GM10266 (cell line): ENCODE results near the gene BNC2.

ENCODE experiments used
- DNase-seq: peaks from one replicate; pipeline ENCODE4 v3.0.0; 2012; ENCODE audit errors: extremely low spot score
- TF ChIP-seq, protein P1 (sequence below): IDR thresholded peaks from 2 replicates; pipeline ENCODE4 v1.5.1; 2012; ENCODE audit warnings: mild to moderate bottlenecking, low read depth; ENCODE audit not compliant: control insufficient read depth, insufficient read depth; ENCODE audit errors: missing control alignments

Gene BNC2

DNA sequence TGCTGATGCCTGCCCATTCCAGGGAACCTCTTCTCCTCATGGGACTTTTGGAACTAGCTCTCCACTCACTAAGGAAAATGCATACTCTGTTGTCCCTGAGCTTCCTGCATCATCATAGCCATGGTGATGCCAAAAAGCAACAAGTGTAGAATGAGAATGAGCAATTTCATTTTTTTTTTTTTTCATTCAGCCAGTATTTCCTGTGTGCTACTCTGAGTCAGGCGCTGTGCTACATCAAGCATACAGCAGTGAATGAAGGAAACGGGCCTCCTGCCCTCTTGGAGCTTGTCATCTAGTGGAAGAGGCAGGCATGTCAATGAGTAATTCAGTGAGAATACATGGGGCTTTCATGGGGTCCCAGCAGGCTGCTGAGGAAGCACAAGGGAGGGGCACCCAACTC lies 483.1 kb downstream of the BNC2 start:
- no peak for DNase-seq
- TF ChIP-seq, protein P1, sequence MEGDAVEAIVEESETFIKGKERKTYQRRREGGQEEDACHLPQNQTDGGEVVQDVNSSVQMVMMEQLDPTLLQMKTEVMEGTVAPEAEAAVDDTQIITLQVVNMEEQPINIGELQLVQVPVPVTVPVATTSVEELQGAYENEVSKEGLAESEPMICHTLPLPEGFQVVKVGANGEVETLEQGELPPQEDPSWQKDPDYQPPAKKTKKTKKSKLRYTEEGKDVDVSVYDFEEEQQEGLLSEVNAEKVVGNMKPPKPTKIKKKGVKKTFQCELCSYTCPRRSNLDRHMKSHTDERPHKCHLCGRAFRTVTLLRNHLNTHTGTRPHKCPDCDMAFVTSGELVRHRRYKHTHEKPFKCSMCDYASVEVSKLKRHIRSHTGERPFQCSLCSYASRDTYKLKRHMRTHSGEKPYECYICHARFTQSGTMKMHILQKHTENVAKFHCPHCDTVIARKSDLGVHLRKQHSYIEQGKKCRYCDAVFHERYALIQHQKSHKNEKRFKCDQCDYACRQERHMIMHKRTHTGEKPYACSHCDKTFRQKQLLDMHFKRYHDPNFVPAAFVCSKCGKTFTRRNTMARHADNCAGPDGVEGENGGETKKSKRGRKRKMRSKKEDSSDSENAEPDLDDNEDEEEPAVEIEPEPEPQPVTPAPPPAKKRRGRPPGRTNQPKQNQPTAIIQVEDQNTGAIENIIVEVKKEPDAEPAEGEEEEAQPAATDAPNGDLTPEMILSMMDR: no peak

DNA sequence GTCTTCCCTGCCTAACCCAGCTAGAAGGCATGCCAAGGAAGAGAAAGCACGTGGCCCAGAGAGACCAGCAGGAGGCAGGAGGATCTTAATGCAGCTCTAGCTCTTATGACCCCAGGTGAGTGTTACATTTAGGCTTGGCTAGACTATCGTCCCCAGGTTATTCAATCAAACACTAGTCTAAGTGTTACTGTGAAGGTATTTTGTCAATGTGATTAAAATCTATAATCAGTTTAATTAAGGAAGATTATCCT lies 483.7 kb downstream of the BNC2 start:
- TF ChIP-seq, protein P1: no peak
- DNase-seq: no peak

DNA sequence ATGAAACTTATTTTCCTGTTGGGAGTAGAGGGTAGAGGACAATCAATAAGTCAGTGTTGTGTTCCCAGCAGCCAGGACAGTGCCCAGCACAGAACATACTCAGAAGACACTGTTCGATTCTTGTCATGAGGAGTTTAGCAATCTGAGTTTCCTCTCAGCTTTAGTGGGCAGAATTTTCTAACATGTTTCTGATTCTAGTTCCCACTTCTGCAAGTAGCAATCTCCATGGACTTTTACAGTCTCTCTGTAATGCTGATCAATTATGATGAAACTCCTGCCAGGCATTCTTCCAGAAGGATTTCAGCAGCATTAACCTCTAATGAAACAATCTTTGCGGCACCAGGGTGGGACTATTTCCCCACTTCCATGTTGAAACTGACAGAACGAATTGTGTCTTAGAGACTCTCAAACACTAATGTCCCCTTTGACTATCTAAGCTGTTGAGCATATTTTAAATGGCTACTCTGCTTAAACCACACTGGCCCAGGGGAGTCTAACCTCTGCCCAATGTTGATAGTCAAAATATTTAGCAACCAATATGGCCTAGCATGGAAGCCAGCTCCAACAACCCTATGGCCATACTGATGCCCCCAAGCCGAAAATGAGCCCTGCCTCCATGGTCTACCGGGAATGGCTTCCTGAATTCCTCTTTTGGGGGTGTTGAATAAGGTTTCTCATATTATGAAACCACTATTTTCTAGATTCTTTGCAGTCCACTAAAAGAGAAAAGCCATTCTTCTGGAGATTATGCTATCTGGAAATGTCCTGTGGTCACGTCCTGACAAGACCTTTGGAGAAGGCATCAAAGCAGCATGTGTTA lies 484.3 kb downstream of the BNC2 start:
- TF ChIP-seq, protein P1: no peak
- no peak for DNase-seq

DNA sequence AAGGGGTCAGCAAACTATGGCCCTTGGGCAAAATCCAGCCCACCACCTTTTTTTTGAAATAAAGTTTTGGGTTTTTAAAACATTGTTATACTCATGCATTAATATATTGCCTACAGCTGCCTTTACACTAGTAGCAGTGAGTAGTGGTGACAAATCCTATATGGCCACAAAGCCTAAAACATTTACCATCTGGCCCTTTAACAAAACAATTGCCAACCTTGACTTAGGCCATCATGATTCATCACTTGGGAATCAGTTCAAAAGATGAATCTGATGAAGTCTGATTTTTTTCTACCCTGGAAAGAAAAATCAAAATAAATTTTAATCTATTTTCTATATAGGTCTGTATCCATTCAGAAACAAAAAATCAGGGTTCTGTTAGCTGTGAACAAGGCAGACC lies 484.9 kb downstream of the BNC2 start:
- TF ChIP-seq, protein P1: no peak
- no peak for DNase-seq

DNA sequence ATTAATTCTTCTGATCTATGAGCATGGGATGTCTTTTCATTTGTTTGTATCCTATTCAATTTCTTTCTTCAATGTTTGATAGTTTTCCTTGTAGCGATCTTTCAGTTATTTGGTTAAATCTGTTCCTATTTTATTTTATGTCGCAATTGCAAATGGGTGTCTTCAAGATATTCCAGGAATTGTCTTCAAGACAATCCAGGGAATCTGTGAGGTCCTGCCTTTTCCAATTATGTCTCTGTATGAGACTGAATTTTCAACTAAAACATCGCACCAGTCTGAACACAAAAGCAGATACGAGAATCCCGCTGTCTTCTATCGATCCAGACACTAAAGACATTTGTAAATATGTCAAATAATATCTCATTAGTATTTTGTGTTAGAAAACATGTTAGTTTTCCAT lies 485.5 kb downstream of the BNC2 start:
- TF ChIP-seq, protein P1: no peak

DNA sequence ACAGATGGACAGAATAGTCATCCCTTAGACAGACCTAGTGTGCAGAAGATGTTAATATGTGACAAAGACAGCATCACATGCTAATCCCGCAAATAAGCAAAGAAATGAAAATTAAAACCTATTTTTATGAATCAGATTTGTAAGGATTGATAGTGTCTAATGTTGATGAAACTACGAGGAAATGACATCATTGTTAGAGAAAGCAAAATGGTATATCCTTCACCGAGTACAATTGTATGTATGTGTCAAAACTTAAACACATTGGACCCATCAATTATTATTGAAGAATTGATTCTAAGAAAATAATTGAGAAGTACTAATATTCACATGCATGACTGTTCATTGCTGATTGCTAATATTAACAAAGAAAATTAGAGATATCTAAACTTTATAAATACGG lies 493.2 kb downstream of the BNC2 start:
- TF ChIP-seq, protein P1: no peak
- DNase-seq: no peak

More for the DNA sequence above, 485.5 kb downstream of the BNC2 start:
- DNase-seq: no peak

DNA sequence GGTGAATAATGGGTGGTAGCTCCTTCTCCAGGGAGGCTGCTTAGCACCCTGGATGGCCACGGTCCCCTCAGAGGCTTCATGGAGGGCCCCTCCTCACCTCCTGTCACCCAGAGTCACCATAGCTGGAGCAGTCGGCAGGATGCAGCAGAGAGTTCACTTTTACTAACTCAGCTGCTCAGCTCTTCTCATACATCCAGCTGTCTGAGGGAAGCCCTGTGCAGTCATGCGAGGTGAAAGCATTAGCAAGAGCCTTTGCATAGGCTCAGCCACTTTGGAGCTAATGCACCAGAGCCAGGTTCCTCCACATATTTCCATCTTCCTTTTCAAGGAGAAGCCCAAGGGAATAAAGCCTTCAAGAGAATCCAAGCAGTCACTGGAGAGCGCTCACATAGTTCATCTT lies 499.2 kb downstream of the BNC2 start:
- no peak for DNase-seq
- TF ChIP-seq, protein P1: no peak
